ENCODE data around the gene URI1.

GRCh38 chr19:29922972-29923371, 19.1 kb upstream of the URI1 start:
- TF ChIP-seq CTCF (IDR thresholded peaks at IDR 0.05): no peak
- no peak for TF ChIP-seq EZH2 (IDR thresholded peaks at IDR 0.05; ENCODE audit: borderline replicate concordance, insufficient read depth, low read depth, low read length, poor library complexity, severe bottlenecking)
